Measurements from ENCODE around the gene ACER3. TPM values are rescaled to one million over a fixed set of nuclear protein-coding genes. Genes with fewer than 3 reads are reported as not detected.

ACER3 gene
- total and polyA plus RNA-seq, 2 of the 4 experiments (the other 2 are of a cell fraction): 3.5 to 10.0 TPM

GRCh38 chr11:76975513-76975912, 114.8 kb downstream of the ACER3 start:
- ChIA-PET CTCF (interaction anchor here (1.3 kb wide), 1 partner anchor 27 kb away, joined by 3 read pairs; no protein-coding TSS in a partner anchor), POLR2A (ENCODE audit: unreplicated experiment) (no interaction called here)
- Histone ChIP-seq H3K4me3 (ENCODE audit: insufficient read depth, low read depth, low read length) (no peak overlapping the region), H4K8ac (ENCODE audit: low read depth in 2 of 2, low read length in 2 of 2) (no peak overlapping the region), H3K9me3 (ENCODE audit: control insufficient read depth, insufficient read depth, low read length) (peaks cover 1% of the 10 kb centered on the region; the same call in 1 of the 2 replicates), H3K27me3 (ENCODE audit: control insufficient read depth, insufficient read depth, low read length) (no peaks in the 10 kb centered on the region), H3K14ac (replicated peaks; ENCODE audit: low read depth, low read length) (no peak overlapping the region), H2BK20ac (ENCODE audit: low read depth, low read length) (no peak overlapping the region), H3K27ac (ENCODE audit: insufficient read depth, low read length) (no peak overlapping the region), H2BK120ac (ENCODE audit: low read depth, low read length) (no peak overlapping the region), H3K4me1 (ENCODE audit: control insufficient read depth, insufficient read depth, low read length) (no peaks in the 10 kb centered on the region), H3K56ac (ENCODE audit: extremely low read depth, insufficient read depth, low read length) (no peak overlapping the region), H3K4ac (ENCODE audit: low read depth, low read length) (no peak overlapping the region), H4K5ac (ENCODE audit: low read depth, low read length) (no peak overlapping the region), H2AFZ (replicated peaks; ENCODE audit: low read length, poor library complexity) (no peak overlapping the region), H4K20me1 (ENCODE audit: insufficient read depth, low read length) (no peaks in the 10 kb centered on the region), H3K9me1 (ENCODE audit: insufficient read depth, low read length) (no peaks in the 10 kb centered on the region), H2BK15ac (ENCODE audit: low read depth, low read length) (no peak overlapping the region), H3K23ac (ENCODE audit: low read depth, low read length) (no peak overlapping the region), H3K36me3 (ENCODE audit: control insufficient read depth, insufficient read depth, low read length) (no peaks in the 10 kb centered on the region), H3K9ac (ENCODE audit: low read depth, low read length) (no peak overlapping the region), H2BK5ac (ENCODE audit: low read depth, low read length, poor library complexity, severe bottlenecking) (no peak overlapping the region), H4K91ac (ENCODE audit: insufficient read depth, low read depth, low read length) (no peak overlapping the region), H3K79me1 (ENCODE audit: low read depth in 1 of 2, low read length in 2 of 2) (no peaks in the 10 kb centered on the region), H2AK5ac (ENCODE audit: low read depth, low read length) (no peak overlapping the region), H2AK9ac (replicated peaks; ENCODE audit: low read depth, low read length, poor library complexity) (no peak overlapping the region), H3K18ac (ENCODE audit: low read depth, low read length) (no peak overlapping the region), H3K4me2 (ENCODE audit: low read depth, low read length) (no peak overlapping the region)
- no peak for ATAC-seq (ENCODE audit: low read depth)
- BruUV-seq (replicated peaks): no TSS peak
- intact Hi-C loops (cut with micrococcal nuclease): loop anchor here (10.0 kb wide), 1 partner anchor 59 kb away; the partner anchor contains the start of gene B3GNT6
- in situ Hi-C loops (cut with MboI; ENCODE audit: low sequenced_read_pairs): no loop called here
- no peak for DNase-seq
- TF ChIP-seq ELK1 (IDR thresholded peaks at IDR 0.05; ENCODE audit: borderline replicate concordance, low read depth, low read length) (no peak), MXI1 (IDR thresholded peaks at IDR 0.05; ENCODE audit: borderline replicate concordance, low read depth, low read length) (no peak), RAD21 (IDR thresholded peaks at IDR 0.05; ENCODE audit: low read length) (no peak), BHLHE40 (IDR thresholded peaks at IDR 0.05; ENCODE audit: low read depth, low read length) (no peak), CEBPB (IDR thresholded peaks at IDR 0.05; ENCODE audit: low read depth, low read length) (no peak), RFX5 (IDR thresholded peaks at IDR 0.05; ENCODE audit: low read depth, low read length) (no peak)
- dilution Hi-C loops (cut with HindIII; ENCODE audit: low sequenced_read_pairs, unreplicated experiment): no loop called here
